HEK293 (cell line): ENCODE results near the gene CDK10.
"Not testable (repeated sequence)": the region's sequence is repeated elsewhere in the genome, so short reads cannot be mapped to it uniquely, and the experiment has no call there.

Source experiments
- CTCF ChIA-PET: fragments of 350-600 bp; formaldehyde crosslinking; extraction: SDS; loops from one replicate; lab custom pipeline; 2021; ENCODE audit warnings: antibody characterized with exemption; lab: Yijun Ruan, JAX
- POLR2A ChIA-PET: fragments of 300-600 bp; formaldehyde crosslinking; extraction: SDS; loops from one replicate; lab custom pipeline; 2020; ENCODE audit warnings: antibody characterized with exemption, inconsistent platforms; lab: Yijun Ruan, JAX
- H3K27ac ChIP-seq: fragments of 200-500 bp; sonication (Bioruptor generic); 2 replicates; pipeline ENCODE4 v1.5.1; 2014; ENCODE audit warnings: low read depth, low read length, control low read depth, inconsistent platforms; ENCODE audit errors: extremely low read depth
- H3K36me3 ChIP-seq, 2 experiments: fragments of 200-500 bp in 1 of 2; sonication (Bioruptor generic) in 1 of 2; 1 replicate in 1 of 2; 2 replicates in 1 of 2; pipeline ENCODE4 v1.5.1; 2014 to 2017; ENCODE audit warnings: inconsistent platforms in 2 of 2, low read length in 2 of 2; ENCODE audit not compliant: control insufficient read depth in 2 of 2, insufficient read depth in 1 of 2
- H3K4me1 ChIP-seq: fragments of 200-500 bp; sonication (Bioruptor generic); 2 replicates; pipeline ENCODE4 v1.5.1; 2014; ENCODE audit warnings: mild to moderate bottlenecking, low read length, inconsistent platforms; ENCODE audit not compliant: control insufficient read depth, insufficient read depth
- H3K4me3 ChIP-seq: 2 replicates; pipeline ENCODE4 v1.5.1; 2011; ENCODE audit warnings: low read depth, mild to moderate bottlenecking, control low read depth, low read length, moderate library complexity
- H3K9me3 ChIP-seq: fragments of 200-500 bp; sonication (Bioruptor generic); 2 replicates; pipeline ENCODE4 v1.5.1; 2014; ENCODE audit warnings: low read depth, low read length, inconsistent platforms; ENCODE audit not compliant: control insufficient read depth, insufficient read depth
- BCL11A ChIP-seq: fragments of 450-650 bp; formaldehyde crosslinking; IDR thresholded peaks from 2 replicates; pipeline ENCODE4 v1.5.1; 2016; ENCODE audit warnings: low read depth, missing biosample characterization, missing genetic modification characterization
- KLF1 ChIP-seq: fragments of 450-650 bp; formaldehyde crosslinking; IDR thresholded peaks from 2 replicates; pipeline ENCODE4 v1.5.1; 2016; ENCODE audit warnings: missing biosample characterization, missing genetic modification characterization
- KLF8 ChIP-seq: fragments of 450-650 bp; formaldehyde crosslinking; IDR thresholded peaks from 2 replicates; pipeline ENCODE4 v1.5.1; 2016; ENCODE audit warnings: missing biosample characterization, missing genetic modification characterization
- ZBTB7A ChIP-seq: fragments of 450-650 bp; formaldehyde crosslinking; IDR thresholded peaks from 2 replicates; pipeline ENCODE4 v1.5.1; 2016; ENCODE audit warnings: low read depth, missing biosample characterization, missing genetic modification characterization
- ZFP37 ChIP-seq: fragments of 450-650 bp; formaldehyde crosslinking; IDR thresholded peaks from 2 replicates; pipeline ENCODE4 v1.5.1; 2016; ENCODE audit warnings: missing biosample characterization, missing genetic modification characterization
- ZNF146 ChIP-seq: fragments of 450-650 bp; formaldehyde crosslinking; IDR thresholded peaks from 2 replicates; pipeline ENCODE4 v1.5.1; 2016; ENCODE audit warnings: missing biosample characterization, missing genetic modification characterization
- ZNF211 ChIP-seq: fragments of 450-650 bp; formaldehyde crosslinking; IDR thresholded peaks from 2 replicates; pipeline ENCODE4 v1.5.1; 2016; ENCODE audit warnings: low read depth, missing biosample characterization, missing genetic modification characterization
- ZNF223 ChIP-seq: fragments of 450-650 bp; formaldehyde crosslinking; IDR thresholded peaks from 2 replicates; pipeline ENCODE4 v1.5.1; 2016; ENCODE audit warnings: missing biosample characterization, missing genetic modification characterization
- ZNF239 ChIP-seq: fragments of 450-650 bp; formaldehyde crosslinking; IDR thresholded peaks from 2 replicates; pipeline ENCODE4 v1.5.1; 2016; ENCODE audit warnings: missing biosample characterization, missing genetic modification characterization
- ZNF248 ChIP-seq: fragments of 450-650 bp; formaldehyde crosslinking; IDR thresholded peaks from 2 replicates; pipeline ENCODE4 v1.5.1; 2017; ENCODE audit warnings: missing biosample characterization, missing genetic modification characterization
- ZNF560 ChIP-seq: fragments of 450-650 bp; formaldehyde crosslinking; IDR thresholded peaks from 2 replicates; pipeline ENCODE4 v1.5.1; 2017; ENCODE audit warnings: missing biosample characterization, missing genetic modification characterization, borderline replicate concordance
- ZNF600 ChIP-seq: fragments of 450-650 bp; formaldehyde crosslinking; IDR thresholded peaks from 2 replicates; pipeline ENCODE4 v1.5.1; 2016; ENCODE audit warnings: missing biosample characterization, missing genetic modification characterization
- TF ChIP-seq, protein P1 (sequence below): fragments of 450-650 bp; formaldehyde crosslinking; IDR thresholded peaks from 2 replicates; pipeline ENCODE4 v1.5.1; 2016; ENCODE audit warnings: missing biosample characterization, missing genetic modification characterization
- TF ChIP-seq, protein P2 (sequence below): fragments of 450-650 bp; formaldehyde crosslinking; IDR thresholded peaks from 2 replicates; pipeline ENCODE4 v1.5.1; 2016; ENCODE audit warnings: missing biosample characterization, missing genetic modification characterization
- TF ChIP-seq, protein P3 (sequence below): fragments of 450-650 bp; formaldehyde crosslinking; IDR thresholded peaks from 2 replicates; pipeline ENCODE4 v1.5.1; 2016; ENCODE audit warnings: missing biosample characterization, missing genetic modification characterization
- TF ChIP-seq, protein P4 (sequence below): fragments of 450-650 bp; formaldehyde crosslinking; optimal IDR thresholded peaks from 2 replicates; pipeline ENCODE3; 2016; ENCODE audit warnings: missing biosample characterization, mild to moderate bottlenecking, missing genetic modification characterization
- TF ChIP-seq, protein P5 (sequence below): fragments of 450-650 bp; formaldehyde crosslinking; IDR thresholded peaks from 2 replicates; pipeline ENCODE4 v1.5.1; 2016; ENCODE audit warnings: missing biosample characterization, missing genetic modification characterization
- TF ChIP-seq, protein P6 (sequence below): fragments of 450-650 bp; formaldehyde crosslinking; IDR thresholded peaks from 2 replicates; pipeline ENCODE4 v1.5.1; 2016; ENCODE audit warnings: missing biosample characterization, missing genetic modification characterization

CDK10 gene

DNA sequence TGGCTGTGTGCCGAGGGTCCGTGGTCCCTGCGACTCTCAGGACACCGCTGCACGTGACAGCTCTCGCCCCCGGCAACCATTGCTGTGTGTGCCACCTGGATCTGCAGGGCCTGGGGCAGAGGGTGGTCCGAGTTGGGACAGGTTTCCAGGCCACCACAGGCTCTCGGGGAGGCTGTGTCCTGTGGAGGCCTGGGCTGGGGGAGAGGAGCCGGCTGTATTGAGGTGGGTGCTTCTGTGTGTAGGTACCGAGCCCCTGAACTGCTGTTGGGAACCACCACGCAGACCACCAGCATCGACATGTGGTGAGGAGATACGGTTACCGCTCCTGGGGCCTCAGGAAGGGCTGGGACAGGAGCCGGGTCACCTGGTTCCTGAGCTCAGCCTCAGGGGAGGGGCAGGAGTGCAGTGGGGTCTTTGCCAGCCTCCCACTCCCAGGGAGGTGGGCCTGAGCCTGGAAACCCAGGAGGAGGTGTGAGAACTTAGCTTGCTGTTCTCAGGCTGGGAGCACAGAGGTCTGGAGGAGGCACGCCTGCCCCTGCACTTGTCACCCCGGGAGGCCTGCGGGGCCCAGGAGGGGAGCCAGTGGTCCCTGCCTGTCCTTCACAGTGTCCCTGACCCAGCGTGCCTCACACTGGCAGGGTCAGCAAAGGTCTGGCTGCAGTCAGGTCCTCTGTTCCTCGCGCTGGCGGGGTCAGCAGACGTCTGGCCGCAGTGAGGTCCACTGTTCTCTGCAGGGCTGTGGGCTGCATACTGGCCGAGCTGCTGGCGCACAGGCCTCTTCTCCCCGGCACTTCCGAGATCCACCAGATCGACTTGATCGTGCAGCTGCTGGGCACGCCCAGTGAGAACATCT lies 7.7 kb downstream of the CDK10 start:
- Histone ChIP-seq H3K9me3 (no peaks in the 10 kb centered on the region), H3K4me3 (no peak overlapping the region), H3K27ac (no peak overlapping the region), H3K4me1 (no peaks in the 10 kb centered on the region), H3K36me3 (peaks cover 0 to 79% of the 10 kb centered on the region in 2 experiments; a peak in 2 of 3 replicates)
- ChIA-PET POLR2A (interaction anchor here (1.8 kb wide), 1 partner anchor 12 kb away, joined by 4 read pairs; no protein-coding TSS in a partner anchor), CTCF (no interaction called here)
- peak; percentile 44; the same call in 1 of the 2 replicates for TF ChIP-seq KLF8
- peak; percentile 94 for TF ChIP-seq KLF1 (tag by site-specific recombination)
- no peak for TF ChIP-seq ZNF560 (tag by site-specific recombination)
- TF ChIP-seq, protein P1, sequence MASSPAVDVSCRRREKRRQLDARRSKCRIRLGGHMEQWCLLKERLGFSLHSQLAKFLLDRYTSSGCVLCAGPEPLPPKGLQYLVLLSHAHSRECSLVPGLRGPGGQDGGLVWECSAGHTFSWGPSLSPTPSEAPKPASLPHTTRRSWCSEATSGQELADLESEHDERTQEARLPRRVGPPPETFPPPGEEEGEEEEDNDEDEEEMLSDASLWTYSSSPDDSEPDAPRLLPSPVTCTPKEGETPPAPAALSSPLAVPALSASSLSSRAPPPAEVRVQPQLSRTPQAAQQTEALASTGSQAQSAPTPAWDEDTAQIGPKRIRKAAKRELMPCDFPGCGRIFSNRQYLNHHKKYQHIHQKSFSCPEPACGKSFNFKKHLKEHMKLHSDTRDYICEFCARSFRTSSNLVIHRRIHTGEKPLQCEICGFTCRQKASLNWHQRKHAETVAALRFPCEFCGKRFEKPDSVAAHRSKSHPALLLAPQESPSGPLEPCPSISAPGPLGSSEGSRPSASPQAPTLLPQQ (tag by site-specific recombination), result 0 out of 2 replicates have a peak, but pooled peaks have one; percentile 19

DNA sequence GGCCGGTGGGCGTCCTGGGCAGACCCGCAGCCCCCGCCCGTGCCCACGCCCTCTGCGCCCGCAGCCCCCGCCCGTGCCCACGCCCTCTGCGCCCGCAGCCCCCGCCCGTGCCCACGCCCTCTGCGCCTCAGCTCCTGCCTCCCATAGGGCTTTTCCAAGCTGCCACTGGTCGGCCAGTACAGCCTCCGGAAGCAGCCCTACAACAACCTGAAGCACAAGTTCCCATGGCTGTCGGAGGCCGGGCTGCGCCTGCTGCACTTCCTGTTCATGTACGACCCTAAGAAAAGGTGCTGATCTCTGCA lies 8.2 kb downstream of the CDK10 start:
- H3K27ac ChIP-seq, H3K4me3 ChIP-seq, H3K4me1 ChIP-seq, CTCF ChIA-PET, H3K9me3 ChIP-seq: not testable (repeated sequence)
- peak; percentile 76 for TF ChIP-seq KLF1 (tag by site-specific recombination)
- POLR2A ChIA-PET, result interaction anchor here (1.9 kb wide), 1 partner anchor 8 kb away, joined by 10 read pairs; the partner anchor contains the start of gene CDK10
- peaks cover 0 to 78% of the 10 kb centered on the region in 2 experiments; a peak in 2 of 3 replicates for H3K36me3 ChIP-seq

DNA sequence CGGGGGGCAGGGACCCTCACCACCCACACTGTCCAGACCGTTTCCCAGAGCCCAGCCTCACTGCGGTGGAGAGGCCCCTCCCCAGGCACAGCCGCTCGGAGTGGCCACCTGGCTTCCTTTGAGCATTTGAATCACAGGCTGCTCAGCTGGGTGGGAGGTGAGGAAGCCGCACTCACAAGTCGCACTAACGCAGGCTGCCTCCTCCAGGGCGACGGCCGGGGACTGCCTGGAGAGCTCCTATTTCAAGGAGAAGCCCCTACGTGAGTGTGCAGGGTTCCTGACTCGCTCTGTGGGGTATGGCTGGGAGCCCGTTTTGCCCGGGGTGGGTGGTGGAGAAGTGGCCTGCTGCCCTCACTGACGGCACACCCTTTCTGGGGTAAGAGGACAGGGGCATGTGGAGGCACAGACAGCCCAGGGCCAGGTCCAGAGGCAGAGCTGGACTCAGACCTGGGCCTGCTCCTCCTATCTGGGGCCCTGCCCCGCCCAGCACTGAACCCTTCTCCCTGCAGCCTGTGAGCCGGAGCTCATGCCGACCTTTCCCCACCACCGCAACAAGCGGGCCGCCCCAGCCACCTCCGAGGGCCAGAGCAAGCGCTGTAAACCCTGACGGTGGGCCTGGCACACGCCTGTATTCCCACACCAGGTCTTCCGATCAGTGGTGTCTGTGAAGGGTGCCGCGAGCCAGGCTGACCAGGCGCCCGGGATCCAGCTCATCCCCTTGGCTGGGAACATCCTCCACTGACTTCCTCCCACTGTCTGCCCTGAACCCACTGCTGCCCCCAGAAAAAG lies 8.8 kb downstream of the CDK10 start:
- Histone ChIP-seq H3K4me1 (peaks cover 3% of the 10 kb centered on the region; the same call in 1 of the 2 replicates), H3K4me3 (no peak overlapping the region), H3K36me3 (peaks cover 0 to 75% of the 10 kb centered on the region in 2 experiments; a peak in 2 of 3 replicates), H3K9me3 (no peaks in the 10 kb centered on the region), H3K27ac (no peak overlapping the region)
- TF ChIP-seq BCL11A (tag by site-specific recombination) (no peak), ZNF600 (tag by site-specific recombination) (0 out of 2 replicates have a peak, but pooled peaks have one; percentile 43), ZNF239 (tag by site-specific recombination) (no peak), ZNF248 (tag by site-specific recombination) (no peak), KLF1 (tag by site-specific recombination) (0 out of 2 replicates have a peak, but pooled peaks have one; percentile 10), ZNF223 (no peak), KLF8 (no peak), ZBTB7A (tag by site-specific recombination) (no peak), ZNF146 (no peak), ZNF211 (no peak), ZFP37 (tag by site-specific recombination) (no peak)
- TF ChIP-seq, protein P2, sequence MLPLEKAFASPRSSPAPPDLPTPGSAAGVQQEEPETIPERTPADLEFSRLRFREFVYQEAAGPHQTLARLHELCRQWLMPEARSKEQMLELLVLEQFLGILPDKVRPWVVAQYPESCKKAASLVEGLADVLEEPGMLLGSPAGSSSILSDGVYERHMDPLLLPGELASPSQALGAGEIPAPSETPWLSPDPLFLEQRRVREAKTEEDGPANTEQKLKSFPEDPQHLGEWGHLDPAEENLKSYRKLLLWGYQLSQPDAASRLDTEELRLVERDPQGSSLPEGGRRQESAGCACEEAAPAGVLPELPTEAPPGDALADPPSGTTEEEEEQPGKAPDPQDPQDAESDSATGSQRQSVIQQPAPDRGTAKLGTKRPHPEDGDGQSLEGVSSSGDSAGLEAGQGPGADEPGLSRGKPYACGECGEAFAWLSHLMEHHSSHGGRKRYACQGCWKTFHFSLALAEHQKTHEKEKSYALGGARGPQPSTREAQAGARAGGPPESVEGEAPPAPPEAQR, result no peak
- TF ChIP-seq, protein P3, sequence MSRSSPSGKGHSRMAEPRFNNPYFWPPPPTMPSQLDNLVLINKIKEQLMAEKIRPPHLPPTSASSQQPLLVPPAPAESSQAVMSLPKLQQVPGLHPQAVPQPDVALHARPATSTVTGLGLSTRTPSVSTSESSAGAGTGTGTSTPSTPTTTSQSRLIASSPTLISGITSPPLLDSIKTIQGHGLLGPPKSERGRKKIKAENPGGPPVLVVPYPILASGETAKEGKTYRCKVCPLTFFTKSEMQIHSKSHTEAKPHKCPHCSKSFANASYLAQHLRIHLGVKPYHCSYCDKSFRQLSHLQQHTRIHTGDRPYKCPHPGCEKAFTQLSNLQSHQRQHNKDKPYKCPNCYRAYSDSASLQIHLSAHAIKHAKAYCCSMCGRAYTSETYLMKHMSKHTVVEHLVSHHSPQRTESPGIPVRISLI (tag by site-specific recombination), result no peak
- TF ChIP-seq, protein P4, sequence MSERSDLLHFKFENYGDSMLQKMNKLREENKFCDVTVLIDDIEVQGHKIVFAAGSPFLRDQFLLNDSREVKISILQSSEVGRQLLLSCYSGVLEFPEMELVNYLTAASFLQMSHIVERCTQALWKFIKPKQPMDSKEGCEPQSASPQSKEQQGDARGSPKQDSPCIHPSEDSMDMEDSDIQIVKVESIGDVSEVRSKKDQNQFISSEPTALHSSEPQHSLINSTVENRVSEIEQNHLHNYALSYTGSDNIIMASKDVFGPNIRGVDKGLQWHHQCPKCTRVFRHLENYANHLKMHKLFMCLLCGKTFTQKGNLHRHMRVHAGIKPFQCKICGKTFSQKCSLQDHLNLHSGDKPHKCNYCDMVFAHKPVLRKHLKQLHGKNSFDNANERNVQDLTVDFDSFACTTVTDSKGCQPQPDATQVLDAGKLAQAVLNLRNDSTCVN, result no peak
- TF ChIP-seq, protein P5, sequence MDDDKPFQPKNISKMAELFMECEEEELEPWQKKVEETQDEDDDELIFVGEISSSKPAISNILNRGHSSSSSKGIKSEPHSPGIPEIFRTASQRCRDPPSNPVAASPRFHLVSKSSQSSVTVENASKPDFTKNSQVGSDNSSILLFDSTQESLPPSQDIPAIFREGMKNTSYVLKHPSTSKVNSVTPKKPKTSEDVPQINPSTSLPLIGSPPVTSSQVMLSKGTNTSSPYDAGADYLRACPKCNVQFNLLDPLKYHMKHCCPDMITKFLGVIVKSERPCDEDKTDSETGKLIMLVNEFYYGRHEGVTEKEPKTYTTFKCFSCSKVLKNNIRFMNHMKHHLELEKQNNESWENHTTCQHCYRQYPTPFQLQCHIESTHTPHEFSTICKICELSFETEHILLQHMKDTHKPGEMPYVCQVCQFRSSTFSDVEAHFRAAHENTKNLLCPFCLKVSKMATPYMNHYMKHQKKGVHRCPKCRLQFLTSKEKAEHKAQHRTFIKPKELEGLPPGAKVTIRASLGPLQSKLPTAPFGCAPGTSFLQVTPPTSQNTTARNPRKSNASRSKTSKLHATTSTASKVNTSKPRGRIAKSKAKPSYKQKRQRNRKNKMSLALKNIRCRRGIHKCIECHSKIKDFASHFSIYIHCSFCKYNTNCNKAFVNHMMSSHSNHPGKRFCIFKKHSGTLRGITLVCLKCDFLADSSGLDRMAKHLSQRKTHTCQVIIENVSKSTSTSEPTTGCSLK (tag by site-specific recombination), result no peak
- TF ChIP-seq, protein P6, sequence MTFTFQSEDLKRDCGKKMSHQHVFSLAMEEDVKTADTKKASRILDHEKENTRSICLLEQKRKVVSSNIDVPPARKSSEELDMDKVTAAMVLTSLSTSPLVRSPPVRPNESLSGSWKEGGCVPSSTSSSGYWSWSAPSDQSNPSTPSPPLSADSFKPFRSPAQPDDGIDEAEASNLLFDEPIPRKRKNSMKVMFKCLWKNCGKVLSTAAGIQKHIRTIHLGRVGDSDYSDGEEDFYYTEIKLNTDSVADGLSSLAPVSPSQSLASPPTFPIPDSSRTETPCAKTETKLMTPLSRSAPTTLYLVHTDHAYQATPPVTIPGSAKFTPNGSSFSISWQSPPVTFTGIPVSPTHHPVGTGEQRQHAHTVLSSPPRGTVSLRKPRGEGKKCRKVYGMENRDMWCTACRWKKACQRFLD (tag by site-specific recombination), result no peak
- POLR2A ChIA-PET, result interaction anchor here (1.0 to 1.9 kb wide), 2 partner anchors 9 to 11 kb away, joined by 5 to 10 read pairs; partner anchors contain the start of gene CDK10
- CTCF ChIA-PET, result no interaction called here
